ENCODE data around the gene CWF19L1. TPM values are rescaled to one million over a fixed set of nuclear protein-coding genes. Genes with fewer than 3 reads are reported as not detected.

CWF19L1 gene
- total RNA-seq, 2 experiments from 2014 or later, result 44.6 to 47.6 TPM

- CTCF ChIA-PET, result interaction anchor here (0.6 to 2.2 kb wide), 6 partner anchors 9 to 348 kb away, joined by 3 to 9 read pairs (median 4); partner anchors contain the start of gene DNMBP
- Mint-ChIP-seq H3K4me3 (peak overlapping the region; percentile 98), H3K27ac (peak overlapping the region; percentile 96), H3K9me3 (ENCODE audit: low read depth) (no peaks in the 10 kb centered on the region), H3K36me3 (peaks cover 44% of the 10 kb centered on the region), H3K4me1 (peaks cover 60% of the 10 kb centered on the region), H3K27me3 (no peaks in the 10 kb centered on the region)
- DNase-seq, result no peak
- ATAC-seq, result no peak
Measured at GRCh38 chr10:100184840-100185239, 82.6 kb downstream of the CWF19L1 start.

GRCh38 chr10:100184426-100184825 lies 83.0 kb downstream of the CWF19L1 start:
- Mint-ChIP-seq H3K36me3 (peaks cover 42% of the 10 kb centered on the region), H3K27ac (peak overlapping the region; percentile 52), H3K4me3 (peak overlapping the region; percentile 98), H3K9me3 (ENCODE audit: low read depth) (no peaks in the 10 kb centered on the region), H3K27me3 (no peaks in the 10 kb centered on the region), H3K4me1 (peaks cover 60% of the 10 kb centered on the region)
- CTCF ChIA-PET, result interaction anchor here (0.6 to 2.2 kb wide), 6 partner anchors 9 to 348 kb away, joined by 3 to 9 read pairs (median 4); partner anchors contain the start of gene DNMBP
- ATAC-seq, result no peak
- DNase-seq, result no peak

- H3K27me3 Mint-ChIP-seq, result no peaks in the 10 kb centered on the region
- peaks cover 57% of the 10 kb centered on the region for H3K4me1 Mint-ChIP-seq
- no peak for DNase-seq
- CTCF ChIA-PET, result interaction anchor here (1.4 to 1.7 kb wide), 2 partner anchors 12 to 17 kb away, joined by 4 read pairs; no protein-coding TSS in a partner anchor
- H3K9me3 Mint-ChIP-seq (ENCODE audit: low read depth), result no peaks in the 10 kb centered on the region
- ATAC-seq, result no peak
- H3K27ac Mint-ChIP-seq, result no peak overlapping the region
- H3K4me3 Mint-ChIP-seq, result no peak overlapping the region
- peaks cover 46% of the 10 kb centered on the region for H3K36me3 Mint-ChIP-seq
Measured at GRCh38 chr10:100183481-100183880, 84.0 kb downstream of the CWF19L1 start.

- Mint-ChIP-seq H3K27me3 (no peaks in the 10 kb centered on the region), H3K27ac (no peak overlapping the region), H3K4me1 (peaks cover 54% of the 10 kb centered on the region), H3K9me3 (ENCODE audit: low read depth) (no peaks in the 10 kb centered on the region), H3K36me3 (peaks cover 47% of the 10 kb centered on the region), H3K4me3 (no peak overlapping the region)
- no peak for DNase-seq
- CTCF ChIA-PET, result no interaction called here
- no peak for ATAC-seq
Measured at GRCh38 chr10:100182908-100183307, 84.5 kb downstream of the CWF19L1 start.

Other genes starting within 250 kb of the CWF19L1 start
- not detected for gene CPN1, start 185.8 kb downstream of the CWF19L1 start, total RNA-seq
- gene ERLIN1, start 81.6 kb downstream of the CWF19L1 start, total RNA-seq, result 10 to 100 TPM; 17.2 to 17.5 TPM
- gene CHUK, start 38.0 kb downstream of the CWF19L1 start, total RNA-seq, result 10 to 100 TPM; 27.4 to 31.6 TPM
- 10 to 100 TPM; 43.1 to 58.6 TPM for gene BLOC1S2, start 19.0 kb upstream of the CWF19L1 start, total RNA-seq
- gene PKD2L1, start 62.6 kb upstream of the CWF19L1 start, total RNA-seq, result not detected
- gene SCD, start 79.6 kb upstream of the CWF19L1 start, total RNA-seq, result 100 to 1,000 TPM; 121 to 134 TPM
- gene WNT8B, start 195.4 kb upstream of the CWF19L1 start, total RNA-seq, result under 1 TPM in 1 of 2 experiments, not detected in 1; 0.41 TPM

Measured in activated CD8-positive, alpha-beta memory T cell treated with anti-CD3 and anti-CD28 coated beads, Interleukin-2, amount 10 ng/mL, durations not matched to agents 7 days and 5 days (primary cell).